Astrocyte of the spinal cord (primary cell): Measurements from ENCODE around the gene R3HDM4.

Source experiments
- DNase-seq: peaks from one replicate; pipeline ENCODE4 v3.0.0; 2011; ENCODE audit warnings: low read depth, low spot score
- H3K4me3 ChIP-seq: 2 replicates; pipeline ENCODE4 v1.5.1; 2011; ENCODE audit warnings: low read depth, mild to moderate bottlenecking, low read length, moderate library complexity
- in situ Hi-C: cut with HindIII; loops from 2 replicates; pipeline ENCODE4 v1.10.0; 2017; ENCODE audit warnings: low sequenced_read_pairs
- TF ChIP-seq, protein P1 (sequence below): IDR thresholded peaks from 2 replicates; pipeline ENCODE4 v1.5.1; 2012; ENCODE audit warnings: low read depth, mild to moderate bottlenecking, low read length, inconsistent platforms

R3HDM4 gene

DNA sequence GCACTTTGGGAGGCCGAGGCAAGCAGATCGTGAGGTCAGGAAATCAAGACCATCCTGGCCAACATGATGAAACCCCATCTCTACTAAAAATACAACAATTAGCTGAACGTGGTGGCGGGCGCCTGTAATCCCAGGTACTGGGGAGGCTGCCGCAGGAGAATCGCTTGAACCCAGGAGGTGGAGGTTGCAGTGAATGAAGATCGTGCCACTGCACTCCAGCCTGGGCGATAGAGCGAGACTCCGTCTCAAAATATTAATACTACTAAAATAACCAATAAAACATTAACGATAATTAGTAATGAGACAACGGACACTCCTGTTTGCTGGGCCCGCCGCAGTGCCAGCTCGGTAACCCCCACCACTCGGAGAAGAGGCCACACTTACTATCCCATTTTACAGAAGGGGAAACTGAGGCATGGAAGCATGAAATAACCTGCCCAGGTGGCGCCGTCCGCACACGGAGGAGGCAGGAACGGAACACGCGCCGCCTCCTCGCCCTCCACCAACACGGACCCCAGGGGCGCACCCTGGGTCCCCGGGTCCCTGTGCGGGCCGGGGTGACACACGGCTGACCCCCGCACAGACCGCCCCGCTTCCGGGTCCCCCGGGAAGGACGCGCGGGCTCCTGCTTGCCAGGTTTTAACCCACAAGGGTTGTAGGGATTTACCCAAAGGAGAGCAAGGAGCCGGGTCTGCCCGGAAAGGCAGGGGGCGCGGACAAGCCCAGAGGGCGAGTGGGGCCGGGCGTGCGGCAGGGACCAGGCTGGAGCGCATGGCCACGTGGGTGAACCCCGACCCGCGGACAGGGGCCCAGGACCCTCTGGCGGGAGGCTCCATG is 1.6 kb downstream of the R3HDM4 start:
- TF ChIP-seq, protein P1, sequence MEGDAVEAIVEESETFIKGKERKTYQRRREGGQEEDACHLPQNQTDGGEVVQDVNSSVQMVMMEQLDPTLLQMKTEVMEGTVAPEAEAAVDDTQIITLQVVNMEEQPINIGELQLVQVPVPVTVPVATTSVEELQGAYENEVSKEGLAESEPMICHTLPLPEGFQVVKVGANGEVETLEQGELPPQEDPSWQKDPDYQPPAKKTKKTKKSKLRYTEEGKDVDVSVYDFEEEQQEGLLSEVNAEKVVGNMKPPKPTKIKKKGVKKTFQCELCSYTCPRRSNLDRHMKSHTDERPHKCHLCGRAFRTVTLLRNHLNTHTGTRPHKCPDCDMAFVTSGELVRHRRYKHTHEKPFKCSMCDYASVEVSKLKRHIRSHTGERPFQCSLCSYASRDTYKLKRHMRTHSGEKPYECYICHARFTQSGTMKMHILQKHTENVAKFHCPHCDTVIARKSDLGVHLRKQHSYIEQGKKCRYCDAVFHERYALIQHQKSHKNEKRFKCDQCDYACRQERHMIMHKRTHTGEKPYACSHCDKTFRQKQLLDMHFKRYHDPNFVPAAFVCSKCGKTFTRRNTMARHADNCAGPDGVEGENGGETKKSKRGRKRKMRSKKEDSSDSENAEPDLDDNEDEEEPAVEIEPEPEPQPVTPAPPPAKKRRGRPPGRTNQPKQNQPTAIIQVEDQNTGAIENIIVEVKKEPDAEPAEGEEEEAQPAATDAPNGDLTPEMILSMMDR, result no peak
- no peak overlapping the region for H3K4me3 ChIP-seq
- in situ Hi-C loops, result no loop called here

DNA sequence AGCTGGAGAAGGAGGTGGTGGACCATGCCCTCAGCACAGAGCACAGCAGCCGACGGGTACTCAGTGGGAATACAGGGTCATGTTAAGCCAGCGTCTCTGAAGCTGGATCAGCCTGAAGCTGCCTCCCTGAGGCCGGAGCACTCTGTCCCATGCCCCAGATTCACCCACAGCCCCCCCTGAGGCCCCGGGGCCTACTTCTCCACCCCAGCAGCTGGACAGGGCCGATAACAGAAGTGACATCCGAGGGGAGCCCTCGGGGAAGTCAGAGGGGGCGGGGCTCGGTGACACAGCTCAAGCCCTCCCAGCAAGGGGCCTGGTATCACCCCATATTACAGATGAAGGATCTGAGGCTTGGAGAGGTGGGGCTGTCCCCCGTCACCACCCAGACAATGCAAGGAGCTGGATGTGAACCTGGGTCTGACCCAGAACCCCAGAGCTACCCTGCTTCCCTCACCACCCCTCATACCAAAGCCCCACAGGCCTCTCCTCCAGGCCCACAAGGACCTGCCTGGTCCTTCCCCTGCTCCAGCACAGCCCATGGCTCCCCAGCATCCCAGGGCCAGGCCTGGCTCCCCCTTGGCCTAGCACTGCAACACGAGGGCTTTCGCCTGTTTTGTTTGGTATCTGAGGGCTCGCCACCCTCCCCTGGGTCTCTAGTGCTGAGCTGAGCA is 5.7 kb downstream of the R3HDM4 start:
- in situ Hi-C loops, result no loop called here
- TF ChIP-seq, protein P1, result no peak
- no peak overlapping the region for H3K4me3 ChIP-seq
- DNase-seq, result no peak

More for the DNA sequence above, 1.6 kb downstream of the R3HDM4 start:
- DNase-seq, result no peak

DNA sequence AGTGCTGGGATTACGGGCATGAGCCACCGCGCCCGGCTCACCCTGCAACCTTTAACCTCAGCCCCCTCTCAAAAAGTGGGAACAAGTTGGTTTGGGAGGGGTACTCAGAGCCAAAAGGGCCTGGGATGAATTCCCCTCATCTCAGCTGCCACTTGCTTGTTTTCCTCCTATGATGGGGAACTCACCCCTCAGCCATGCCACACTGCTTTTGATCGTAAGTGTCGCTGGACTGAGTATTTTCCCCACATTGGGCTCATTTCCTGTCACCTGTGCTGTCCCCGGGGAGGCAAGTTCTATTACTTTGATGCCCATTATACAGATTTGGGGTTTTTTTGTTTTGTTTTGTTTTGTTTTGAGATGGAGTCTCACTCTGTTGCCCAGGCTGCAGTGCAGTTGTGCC is 6.5 kb downstream of the R3HDM4 start:
- TF ChIP-seq, protein P1, result no peak
- H3K4me3 ChIP-seq, result no peak overlapping the region
- in situ Hi-C loops, result no loop called here
- no peak for DNase-seq

DNA sequence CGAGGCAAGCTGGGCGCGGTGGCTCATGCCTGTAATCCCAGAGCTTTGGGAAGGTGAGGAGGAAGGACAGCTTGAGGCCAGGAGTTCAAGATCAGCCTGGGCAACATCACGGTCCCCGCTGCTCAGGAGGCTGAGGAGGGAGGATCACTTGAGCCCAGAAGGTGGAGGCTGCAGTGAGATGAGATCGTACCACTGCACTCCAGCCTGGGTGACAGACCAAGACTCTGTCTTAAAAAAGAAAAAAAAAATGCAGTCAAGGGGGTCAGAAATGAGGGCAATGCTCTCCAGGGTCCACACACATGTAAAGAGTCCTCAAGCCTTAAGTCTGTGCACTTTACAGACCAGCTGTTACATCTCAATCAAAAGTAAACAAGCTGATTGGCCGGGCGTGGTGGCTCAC is 8.5 kb downstream of the R3HDM4 start:
- H3K4me3 ChIP-seq, result no peak overlapping the region
- TF ChIP-seq, protein P1, result no peak
- in situ Hi-C loops, result no loop called here
- no peak for DNase-seq

DNA sequence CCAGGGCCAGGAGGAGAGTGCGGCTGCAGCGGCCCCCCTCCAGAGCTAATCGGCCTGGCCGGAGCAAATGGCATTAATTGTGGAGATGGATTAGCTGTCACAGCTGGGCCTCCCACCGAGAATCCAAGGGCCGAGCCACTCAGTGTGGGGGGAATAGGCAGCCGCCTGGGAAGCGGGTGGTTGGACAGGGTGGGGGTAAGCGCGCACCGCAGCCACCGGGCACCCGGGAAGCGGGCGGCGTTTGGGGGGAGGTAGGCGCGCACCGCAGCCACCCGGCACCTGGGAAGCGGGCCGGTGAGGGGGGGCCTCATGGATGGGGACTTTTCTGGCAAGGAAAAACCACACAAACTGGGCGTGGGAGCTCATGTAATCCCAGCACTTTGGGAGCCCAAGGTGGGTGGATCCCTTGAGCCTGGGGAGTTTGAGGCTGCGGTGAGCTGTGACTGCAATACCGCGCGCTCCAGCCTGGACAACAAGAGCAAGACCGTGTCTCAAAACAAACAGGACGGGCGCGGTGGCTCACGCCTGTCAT is 9.7 kb downstream of the R3HDM4 start:
- TF ChIP-seq, protein P1, result no peak
- no peak overlapping the region for H3K4me3 ChIP-seq

DNA sequence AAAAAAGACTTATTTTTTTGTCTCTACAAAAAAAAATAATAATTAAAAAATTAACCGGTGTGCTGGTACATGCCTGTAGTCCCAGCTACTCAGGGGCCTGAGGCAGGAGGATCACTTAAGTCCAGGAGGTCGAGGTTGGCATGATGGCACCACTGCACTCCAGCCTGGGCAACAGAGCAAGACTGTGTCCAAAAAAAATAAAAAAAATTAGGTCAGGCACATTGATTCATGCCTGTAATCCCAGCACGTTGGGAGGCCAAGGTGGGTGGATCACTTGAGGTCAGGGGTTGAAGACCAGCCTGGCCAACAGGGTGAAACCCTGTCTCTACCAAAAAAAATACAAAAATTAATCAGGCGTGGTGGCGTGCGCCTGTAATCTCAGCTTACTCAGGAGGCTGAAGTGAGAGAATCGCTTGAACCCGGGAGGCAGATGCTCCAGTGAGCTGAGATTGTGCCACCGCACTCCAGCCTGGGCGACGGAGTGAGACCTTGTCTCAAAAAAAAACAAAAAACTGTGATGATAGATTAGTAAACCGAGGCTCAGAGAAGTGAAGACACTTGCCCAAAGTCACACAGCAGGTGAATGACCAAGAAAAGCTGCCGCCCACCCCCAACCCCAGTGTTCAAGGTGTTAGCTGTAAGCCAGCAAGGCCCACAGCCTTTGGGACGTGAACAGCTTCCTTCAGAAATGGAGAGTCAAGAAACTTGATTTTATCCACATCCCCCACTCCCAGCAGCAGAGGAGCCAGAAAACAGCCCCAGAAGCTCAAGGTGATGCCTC is 10.4 kb downstream of the R3HDM4 start:
- H3K4me3 ChIP-seq, result no peak overlapping the region
- no peak for DNase-seq
- TF ChIP-seq, protein P1, result no peak
- in situ Hi-C loops, result no loop called here

More for the DNA sequence above, 9.7 kb downstream of the R3HDM4 start:
- peak; percentile 41 for DNase-seq
- in situ Hi-C loops, result no loop called here
